GM18526 (cell line): ENCODE data around the gene PTPRN2.

Experiments used
- POLR2A ChIP-seq: IDR thresholded peaks from 3 replicates; pipeline ENCODE4 v1.6.1; 2011; ENCODE audit not compliant: insufficient read length; ENCODE audit errors: extremely low read depth

Gene PTPRN2

GRCh38 chr7:157676456-157677255 lies 911.0 kb downstream of the PTPRN2 start:
- no peak for TF ChIP-seq POLR2A

DNA sequence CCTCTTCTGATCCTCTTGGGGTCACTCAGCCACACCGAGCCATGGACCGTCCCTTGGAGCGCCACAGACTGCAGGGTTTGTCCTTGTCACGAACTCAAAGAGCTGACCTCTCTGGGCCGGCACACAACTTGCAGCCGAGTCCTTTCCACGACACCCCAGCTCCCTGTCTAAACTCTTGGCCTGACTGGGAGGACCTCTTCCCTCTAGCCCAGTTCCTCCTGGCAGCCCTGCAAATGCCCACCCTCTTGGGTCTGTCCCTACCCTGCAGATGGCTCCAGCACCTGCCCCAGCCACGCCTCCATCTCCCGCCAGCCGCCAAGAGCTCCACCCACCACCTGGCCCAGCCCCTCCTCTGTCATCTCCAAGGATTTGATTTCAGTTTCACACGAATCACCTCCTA lies 911.6 kb downstream of the PTPRN2 start:
- TF ChIP-seq POLR2A: no peak

GRCh38 chr7:157675427-157675927 lies 912.1 kb downstream of the PTPRN2 start:
- no peak for TF ChIP-seq POLR2A

GRCh38 chr7:157674715-157675426 lies 912.8 kb downstream of the PTPRN2 start:
- TF ChIP-seq POLR2A: no peak

DNA sequence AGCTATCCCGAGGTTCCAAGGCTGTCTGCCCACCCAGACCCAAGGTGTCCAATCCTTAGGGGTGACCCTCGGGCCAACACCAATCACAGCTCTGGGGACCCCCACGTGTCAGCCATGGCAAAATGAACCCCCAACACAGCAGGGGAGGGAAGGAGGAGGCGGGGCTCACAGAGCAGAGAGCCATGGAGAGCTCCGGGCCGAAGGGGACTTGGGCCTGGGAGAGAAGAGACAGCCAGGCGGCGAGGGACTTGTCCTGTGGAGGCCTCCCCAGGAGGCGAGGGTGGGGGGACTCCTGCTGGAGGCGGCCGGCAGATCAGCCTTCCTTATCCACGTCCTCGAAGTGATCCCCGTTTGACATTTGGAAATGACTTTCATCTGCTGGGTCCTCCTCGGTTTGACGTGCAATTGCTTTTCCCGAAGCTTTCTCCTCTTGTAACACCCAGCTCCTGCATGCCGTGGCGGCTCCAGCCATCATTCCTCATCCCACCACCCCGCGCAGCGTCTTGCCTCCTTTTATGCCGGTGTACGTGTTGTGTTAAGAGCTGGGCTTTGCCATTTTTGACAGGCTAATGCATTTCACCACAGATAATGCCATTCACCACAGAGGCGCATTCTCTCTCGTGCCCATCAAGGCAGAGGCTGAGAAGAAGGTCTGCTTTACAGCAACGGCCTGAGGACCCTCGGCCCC lies 913.5 kb downstream of the PTPRN2 start:
- TF ChIP-seq POLR2A: no peak

- TF ChIP-seq POLR2A: no peak
These were observed 914.0 kb downstream of the PTPRN2 start for GRCh38 chr7:157673573-157673972.

DNA sequence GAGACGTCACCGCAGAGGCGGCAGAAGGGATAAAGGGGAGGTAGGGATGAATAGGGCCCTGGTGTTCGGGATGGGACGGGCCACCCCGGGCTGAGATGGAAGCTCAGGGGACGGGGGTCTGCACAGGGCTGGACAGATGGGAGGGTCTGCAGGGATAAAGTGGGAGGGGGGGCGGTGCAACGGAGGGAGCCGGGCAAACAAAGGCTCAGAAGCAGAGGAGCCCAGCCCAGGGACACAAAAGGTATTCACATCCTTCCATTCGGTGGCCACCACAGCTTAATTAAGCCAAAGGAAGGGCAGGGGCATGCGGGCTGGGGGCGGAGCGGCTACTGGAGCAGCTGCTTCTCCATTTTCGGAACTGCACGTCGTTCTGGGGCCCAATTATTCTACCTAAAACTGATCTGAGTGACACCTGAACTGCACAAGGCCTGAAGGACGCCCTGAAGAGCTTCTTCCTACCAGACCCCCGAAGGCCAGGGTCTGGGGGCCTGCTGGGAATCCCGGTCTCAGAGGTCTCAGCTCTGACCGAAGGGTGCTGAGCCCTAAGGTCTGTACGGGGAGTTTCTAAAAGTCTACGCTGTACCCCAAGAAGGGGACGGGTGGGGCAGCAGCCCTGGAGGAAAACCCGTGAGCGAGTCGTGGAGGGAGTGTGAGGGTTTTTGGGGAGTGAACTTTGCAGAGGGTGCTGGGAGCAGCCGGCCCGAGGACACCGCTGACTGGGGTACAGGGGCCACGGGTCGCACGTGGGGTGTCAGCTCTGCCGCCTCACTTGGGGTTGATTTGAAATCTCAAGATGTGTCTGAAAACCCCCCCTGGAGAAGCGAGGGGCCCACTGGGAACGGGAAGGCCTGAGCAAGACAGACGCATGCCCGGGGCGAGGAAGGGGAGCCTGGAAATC lies 916.0 kb downstream of the PTPRN2 start:
- TF ChIP-seq POLR2A: no peak

GRCh38 chr7:157670490-157671357 lies 916.9 kb downstream of the PTPRN2 start:
- TF ChIP-seq POLR2A: no peak

GRCh38 chr7:157669768-157670351 lies 917.8 kb downstream of the PTPRN2 start:
- TF ChIP-seq POLR2A: no peak

GRCh38 chr7:157668884-157669767 lies 918.5 kb downstream of the PTPRN2 start:
- no peak for TF ChIP-seq POLR2A

DNA sequence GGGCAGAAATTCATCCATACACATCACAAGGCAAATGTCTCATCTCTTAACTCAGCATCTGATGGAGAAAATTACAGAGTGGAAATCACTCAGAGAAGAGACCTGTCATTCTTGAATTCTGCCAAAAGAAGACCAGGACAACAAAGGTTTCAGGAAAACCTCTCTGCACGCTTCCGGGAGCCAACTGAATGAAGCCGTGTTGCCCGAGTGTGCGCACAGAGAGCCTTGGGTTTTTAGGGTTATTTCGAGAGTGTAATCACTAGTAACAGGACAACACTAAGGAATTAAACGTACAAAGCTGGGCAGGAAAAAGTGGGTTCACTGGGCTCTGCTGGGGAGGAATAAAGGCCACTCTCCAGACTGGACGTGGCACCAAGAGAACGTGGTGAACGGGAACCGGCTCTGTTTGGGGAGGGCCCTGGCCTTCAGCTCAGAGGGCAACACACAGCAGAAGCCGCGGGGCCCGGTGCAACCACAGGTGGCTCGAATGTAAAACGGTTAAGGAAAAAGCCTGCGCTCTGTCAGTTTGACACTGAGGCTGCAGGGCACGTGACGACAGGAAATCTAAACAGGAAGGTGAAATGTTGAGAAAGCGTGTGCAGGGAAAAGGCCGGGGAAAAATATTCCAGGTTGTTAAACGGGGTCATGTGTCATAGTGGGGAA lies 919.3 kb downstream of the PTPRN2 start:
- no peak for TF ChIP-seq POLR2A

DNA sequence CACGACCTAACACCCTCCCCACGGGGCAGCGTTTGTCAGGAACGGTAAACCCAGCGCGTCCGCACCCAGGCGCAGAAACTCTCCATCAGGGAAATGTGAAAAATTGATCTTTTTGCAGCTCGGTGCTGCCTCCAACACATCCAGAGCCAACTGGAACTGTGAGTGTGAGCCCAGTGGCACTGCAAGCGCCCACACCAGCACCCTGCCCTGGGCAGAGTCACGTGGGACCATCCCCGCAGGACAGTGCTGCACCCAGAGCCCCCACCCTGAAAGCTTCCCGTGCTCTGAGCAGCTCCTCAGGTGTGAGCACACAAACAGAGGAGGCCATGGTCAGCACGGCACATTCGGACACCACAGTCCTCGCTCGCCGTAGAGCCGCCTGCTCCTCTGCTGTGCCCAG lies 919.9 kb downstream of the PTPRN2 start:
- no peak for TF ChIP-seq POLR2A
